Cardiac muscle cell (in vitro differentiated cells and primary cell): ENCODE results near the gene APH1B. TPM values are rescaled to one million over a fixed set of nuclear protein-coding genes. Genes with fewer than 3 reads are reported as not detected.
A peak's percentile ranks its signal among the peaks of the same experiment; 100 is the strongest.

Experiments used
- DNase-seq, 2 donors: peaks; one replicate each; pipeline versions ENCODE4 v3.0.0 to v3.0.0-alpha.2; 2010 to 2017; ENCODE audit warnings: low read depth in 1 of 2, low spot score in 1 of 2
- H3K27ac ChIP-seq: fragments of 200-600 bp; sonication (generic); 2 replicates; pipeline ENCODE4 v1.5.1; 2016
- H3K27me3 ChIP-seq: fragments of 200-600 bp; sonication (generic); 2 replicates; pipeline ENCODE4 v1.6.0; 2016; ENCODE audit warnings: control low read depth
- H3K36me3 ChIP-seq: fragments of 200-600 bp; sonication (generic); 2 replicates; pipeline ENCODE4 v1.5.1; 2016; ENCODE audit warnings: control low read depth
- H3K4me1 ChIP-seq: fragments of 200-600 bp; sonication (generic); 2 replicates; pipeline ENCODE4 v1.8.1; 2017; ENCODE audit warnings: low read depth, mild to moderate bottlenecking, mixed run types
- H3K4me3 ChIP-seq: fragments of 200-600 bp; sonication (generic); 2 replicates; pipeline ENCODE4 v1.5.1; 2016; ENCODE audit warnings: mild to moderate bottlenecking
- H3K9me3 ChIP-seq: fragments of 200-600 bp; sonication (generic); 2 replicates; pipeline ENCODE4 v1.5.1; 2017; ENCODE audit warnings: low read depth, mild to moderate bottlenecking, control low read depth
- polyA plus RNA-seq: library from polyadenylated mRNA; unstranded; fragments of >200 nt; fragmentation: Nextera tagmentation; extraction: Ambion mirVana; gene quantifications from 2 replicates; pipeline ENCODE4 v1.2.1, GENCODE V29; 2016
- total RNA-seq: library from RNA; depleted of rRNA; stranded (reverse); fragments of >200 nt; gene quantifications from 2 replicates; pipeline ENCODE4 v1.2.3, GENCODE V29; 2016
- TF ChIP-seq, protein P1 (sequence below): IDR thresholded peaks from 2 replicates; pipeline ENCODE4 v1.5.1; 2012; ENCODE audit warnings: low read depth, mild to moderate bottlenecking, low read length

Gene APH1B
- total and polyA plus RNA-seq, 2 experiments from 2014 or later: 10.2 to 12.4 TPM

GRCh38 chr15:63337046-63337445, 59.6 kb downstream of the APH1B start:
- TF ChIP-seq, protein P1, sequence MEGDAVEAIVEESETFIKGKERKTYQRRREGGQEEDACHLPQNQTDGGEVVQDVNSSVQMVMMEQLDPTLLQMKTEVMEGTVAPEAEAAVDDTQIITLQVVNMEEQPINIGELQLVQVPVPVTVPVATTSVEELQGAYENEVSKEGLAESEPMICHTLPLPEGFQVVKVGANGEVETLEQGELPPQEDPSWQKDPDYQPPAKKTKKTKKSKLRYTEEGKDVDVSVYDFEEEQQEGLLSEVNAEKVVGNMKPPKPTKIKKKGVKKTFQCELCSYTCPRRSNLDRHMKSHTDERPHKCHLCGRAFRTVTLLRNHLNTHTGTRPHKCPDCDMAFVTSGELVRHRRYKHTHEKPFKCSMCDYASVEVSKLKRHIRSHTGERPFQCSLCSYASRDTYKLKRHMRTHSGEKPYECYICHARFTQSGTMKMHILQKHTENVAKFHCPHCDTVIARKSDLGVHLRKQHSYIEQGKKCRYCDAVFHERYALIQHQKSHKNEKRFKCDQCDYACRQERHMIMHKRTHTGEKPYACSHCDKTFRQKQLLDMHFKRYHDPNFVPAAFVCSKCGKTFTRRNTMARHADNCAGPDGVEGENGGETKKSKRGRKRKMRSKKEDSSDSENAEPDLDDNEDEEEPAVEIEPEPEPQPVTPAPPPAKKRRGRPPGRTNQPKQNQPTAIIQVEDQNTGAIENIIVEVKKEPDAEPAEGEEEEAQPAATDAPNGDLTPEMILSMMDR: no peak
- no peaks in the 10 kb centered on the region for H3K4me1 ChIP-seq
- H3K4me3 ChIP-seq: no peak overlapping the region
- no peaks in the 10 kb centered on the region for H3K9me3 ChIP-seq
- no peaks in the 10 kb centered on the region for H3K27me3 ChIP-seq
- DNase-seq: no peak
- H3K27ac ChIP-seq: no peak overlapping the region
- no peaks in the 10 kb centered on the region for H3K36me3 ChIP-seq

GRCh38 chr15:63338170-63338569, 60.8 kb downstream of the APH1B start:
- DNase-seq: peak in 1 of 2 donors; percentile 27
- TF ChIP-seq, protein P1: no peak

GRCh38 chr15:63339006-63339766, 61.8 kb downstream of the APH1B start:
- no peaks in the 10 kb centered on the region for H3K36me3 ChIP-seq
- H3K27me3 ChIP-seq: no peaks in the 10 kb centered on the region
- H3K9me3 ChIP-seq: no peaks in the 10 kb centered on the region
- DNase-seq: no peak
- H3K4me1 ChIP-seq: no peaks in the 10 kb centered on the region
- TF ChIP-seq, protein P1: no peak
- H3K4me3 ChIP-seq: no peak overlapping the region
- no peak overlapping the region for H3K27ac ChIP-seq

More at GRCh38 chr15:63338170-63338569, 60.8 kb downstream of the APH1B start:
- Histone ChIP-seq H3K27me3 (no peaks in the 10 kb centered on the region), H3K36me3 (no peaks in the 10 kb centered on the region), H3K4me1 (no peaks in the 10 kb centered on the region), H3K9me3 (no peaks in the 10 kb centered on the region), H3K4me3 (no peak overlapping the region), H3K27ac (no peak overlapping the region)

- no peak overlapping the region for H3K27ac ChIP-seq
- H3K36me3 ChIP-seq: no peaks in the 10 kb centered on the region
- H3K9me3 ChIP-seq: no peaks in the 10 kb centered on the region
- H3K27me3 ChIP-seq: no peaks in the 10 kb centered on the region
- no peak overlapping the region for H3K4me3 ChIP-seq
- DNase-seq: no peak
- TF ChIP-seq, protein P1: no peak
- H3K4me1 ChIP-seq: no peaks in the 10 kb centered on the region
Observed at GRCh38 chr15:63339836-63340235, 62.4 kb downstream of the APH1B start.

DNA sequence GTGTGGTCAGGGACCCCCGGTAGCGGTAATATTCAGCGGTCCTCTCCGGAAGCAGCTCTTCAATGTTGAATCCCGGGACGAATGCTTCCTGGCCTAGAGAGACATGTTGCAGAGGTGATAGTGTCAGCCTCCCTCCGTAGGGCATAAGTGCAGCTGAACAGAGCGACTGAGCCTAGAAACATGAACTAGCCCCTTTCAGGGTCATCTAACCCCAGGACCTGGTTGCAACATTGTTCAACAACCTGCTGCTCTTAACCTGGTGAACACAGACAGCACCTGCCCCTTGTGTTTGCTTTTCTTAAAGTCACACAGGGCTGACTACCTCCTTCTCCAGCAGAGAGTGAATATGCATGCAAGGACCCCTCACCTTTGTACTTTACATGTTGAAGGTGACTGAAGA, 62.9 kb downstream of the APH1B start:
- no peak overlapping the region for H3K4me3 ChIP-seq
- H3K9me3 ChIP-seq: no peaks in the 10 kb centered on the region
- no peak for DNase-seq
- H3K27ac ChIP-seq: no peak overlapping the region
- H3K36me3 ChIP-seq: no peaks in the 10 kb centered on the region
- TF ChIP-seq, protein P1: no peak
- H3K4me1 ChIP-seq: no peaks in the 10 kb centered on the region
- H3K27me3 ChIP-seq: no peaks in the 10 kb centered on the region
